ENCODE results near the gene DPH3. TPM values are rescaled to one million over a fixed set of nuclear protein-coding genes. Genes with fewer than 3 reads are reported as not detected.

Gene DPH3
- total and polyA plus RNA-seq, 9 donors, result 7.4 to 28.3 (median 13.5) TPM

- no peak overlapping the region for H3K4me3 ChIP-seq
- no peak for DNase-seq
- H3K9me3 ChIP-seq, result no peaks in the 10 kb centered on the region
- no peaks in the 10 kb centered on the region for H3K36me3 ChIP-seq
- no peak for TF ChIP-seq EP300 (IDR thresholded peaks at IDR 0.05)
- no peak for TF ChIP-seq CTCF (IDR thresholded peaks at IDR 0.05)
- TF ChIP-seq POLR2A (IDR thresholded peaks at IDR 0.05), result no peak
- 45 to 91% (median 80%) methylated on average over 2 of the region's 2 CpGs for WGBS, 3 donors
- H3K27ac ChIP-seq, result no peak overlapping the region
- H3K4me1 ChIP-seq (ENCODE audit: insufficient read depth), result no peaks in the 10 kb centered on the region
- intact Hi-C loops (cut with DNase I), result no loop called here
- H3K27me3 ChIP-seq, result no peaks in the 10 kb centered on the region
Observed at GRCh38 chr3:16309558-16309957, 44.8 kb upstream of the DPH3 start.

- Histone ChIP-seq H3K4me1 (ENCODE audit: insufficient read depth) (no peaks in the 10 kb centered on the region), H3K27ac (no peak overlapping the region), H3K4me3 (no peak overlapping the region), H3K27me3 (no peaks in the 10 kb centered on the region), H3K9me3 (no peaks in the 10 kb centered on the region), H3K36me3 (no peaks in the 10 kb centered on the region)
- TF ChIP-seq EP300 (IDR thresholded peaks at IDR 0.05) (no peak), POLR2A (IDR thresholded peaks at IDR 0.05) (no peak), CTCF (IDR thresholded peaks at IDR 0.05) (no peak)
- WGBS, 3 donors, result 97 to 98% (median 97%) methylated on average over 1 of the region's 1 CpG
- DNase-seq, result no peak
- intact Hi-C loops (cut with DNase I), result no loop called here
Observed at GRCh38 chr3:16308727-16309126, 44.0 kb upstream of the DPH3 start.

GRCh38 chr3:16307832-16308531 lies 43.2 kb upstream of the DPH3 start:
- H3K4me3 ChIP-seq, result no peak overlapping the region
- no peaks in the 10 kb centered on the region for H3K36me3 ChIP-seq
- DNase-seq, result no peak
- no peak overlapping the region for H3K27ac ChIP-seq
- no peaks in the 10 kb centered on the region for H3K4me1 ChIP-seq (ENCODE audit: insufficient read depth)
- intact Hi-C loops (cut with DNase I), result no loop called here
- WGBS, 3 donors, result 56 to 82% (median 59%) methylated on average over 5 of the region's 5 CpGs
- H3K27me3 ChIP-seq, result no peaks in the 10 kb centered on the region
- no peaks in the 10 kb centered on the region for H3K9me3 ChIP-seq
- TF ChIP-seq EP300 (IDR thresholded peaks at IDR 0.05) (no peak), POLR2A (IDR thresholded peaks at IDR 0.05) (no peak), CTCF (IDR thresholded peaks at IDR 0.05) (no peak)

GRCh38 chr3:16305111-16305541 lies 40.4 kb upstream of the DPH3 start:
- intact Hi-C loops (cut with DNase I), result no loop called here
- Histone ChIP-seq H3K9me3 (no peaks in the 10 kb centered on the region), H3K27ac (no peak overlapping the region), H3K27me3 (no peaks in the 10 kb centered on the region), H3K4me3 (no peak overlapping the region), H3K36me3 (no peaks in the 10 kb centered on the region), H3K4me1 (ENCODE audit: insufficient read depth) (no peaks in the 10 kb centered on the region)
- no peak for TF ChIP-seq CTCF (IDR thresholded peaks at IDR 0.05)
- TF ChIP-seq EP300 (IDR thresholded peaks at IDR 0.05), result no peak
- no peak for TF ChIP-seq POLR2A (IDR thresholded peaks at IDR 0.05)
- no peak for DNase-seq
- 84 to 94% (median 84%) methylated on average over 7 of the region's 7 CpGs for WGBS, 3 donors

All from ovary (tissue), 9 donors.